Neural progenitor cell (in vitro differentiated cells): Measurements from ENCODE around the gene PLEKHG7. TPM values are rescaled to one million over a fixed set of nuclear protein-coding genes. Genes with fewer than 3 reads are reported as not detected.
A peak's percentile ranks its signal among the peaks of the same experiment; 100 is the strongest.

ENCODE experiments used
- DNase-seq: peaks from one replicate; pipeline ENCODE4 v3.0.0-alpha.2; 2016; ENCODE audit warnings: low spot score
- H2AFZ ChIP-seq: fragments of 200-600 bp; sonication (generic); replicated peaks from 2 replicates; pipeline ENCODE4 v1.6.1; 2016; ENCODE audit warnings: antibody characterized with exemption
- H3F3A ChIP-seq: fragments of 200-600 bp; sonication (generic); 2 replicates; pipeline ENCODE4 v1.6.1; 2016; ENCODE audit warnings: antibody characterized with exemption, low read depth
- H3K27ac ChIP-seq: fragments of 200-600 bp; sonication (generic); 2 replicates; pipeline ENCODE4 v1.5.1; 2016; ENCODE audit warnings: mild to moderate bottlenecking
- H3K27me3 ChIP-seq: fragments of 200-600 bp; sonication (generic); 2 replicates; pipeline ENCODE4 v1.6.1; 2016; ENCODE audit warnings: mild to moderate bottlenecking, moderate library complexity
- H3K36me3 ChIP-seq: fragments of 200-600 bp; sonication (generic); 2 replicates; pipeline ENCODE4 v1.5.1; 2016
- H3K4me1 ChIP-seq: fragments of 200-600 bp; sonication (generic); 2 replicates; pipeline ENCODE4 v1.6.1; 2016; ENCODE audit warnings: mixed run types
- H3K4me2 ChIP-seq: fragments of 200-600 bp; sonication (generic); 2 replicates; pipeline ENCODE4 v1.6.1; 2016
- H3K4me3 ChIP-seq: fragments of 200-600 bp; sonication (generic); 2 replicates; pipeline ENCODE4 v1.5.1; 2016
- H3K79me2 ChIP-seq: fragments of 200-600 bp; sonication (generic); 2 replicates; pipeline ENCODE4 v1.6.1; 2016; ENCODE audit warnings: low read depth
- H3K9ac ChIP-seq: fragments of 200-600 bp; sonication (generic); 2 replicates; pipeline ENCODE4 v1.6.1; 2016
- H3K9me3 ChIP-seq: fragments of 200-600 bp; sonication (generic); 2 replicates; pipeline ENCODE4 v1.5.1; 2016; ENCODE audit warnings: low read depth
- H4K20me1 ChIP-seq: fragments of 200-600 bp; sonication (generic); 2 replicates; pipeline ENCODE4 v1.6.1; 2016; ENCODE audit warnings: low read depth
- H3K27ac Mint-ChIP-seq: 3 replicates; pipeline ENCODE4 v1.8.0; 2021; ENCODE audit warnings: mixed read lengths
- H3K27me3 Mint-ChIP-seq: 2 replicates; pipeline ENCODE4 v1.8.0; 2022; ENCODE audit warnings: low read depth, mild to moderate bottlenecking, inconsistent platforms, moderate library complexity, mixed read lengths; ENCODE audit not compliant: insufficient read depth
- H3K36me3 Mint-ChIP-seq: 3 replicates; pipeline ENCODE4 v1.8.0; 2021; ENCODE audit warnings: mixed read lengths
- H3K4me1 Mint-ChIP-seq: 3 replicates; pipeline ENCODE4 v1.8.0; 2021; ENCODE audit warnings: mixed read lengths
- H3K4me3 Mint-ChIP-seq: 3 replicates; pipeline ENCODE4 v1.8.0; 2021; ENCODE audit warnings: mild to moderate bottlenecking, moderate library complexity, mixed read lengths
- H3K9me3 Mint-ChIP-seq: 3 replicates; pipeline ENCODE4 v1.8.0; 2020; ENCODE audit warnings: mixed read lengths
- EZH2 ChIP-seq: fragments of 200-600 bp; sonication (generic); IDR thresholded peaks from 2 replicates; pipeline ENCODE4 v1.6.1; 2017; ENCODE audit warnings: antibody characterized with exemption, mild to moderate bottlenecking, moderate library complexity
- EZH2phosphoT487 ChIP-seq: fragments of 200-600 bp; sonication (generic); IDR thresholded peaks from 2 replicates; pipeline ENCODE4 v1.6.1; 2017; ENCODE audit warnings: antibody characterized with exemption
- total RNA-seq: library from RNA; depleted of rRNA; stranded (reverse); fragments of >200 nt; gene quantifications from 2 replicates; pipeline ENCODE4 v1.2.3, GENCODE V29; 2015; ENCODE audit warnings: low replicate concordance
- TF ChIP-seq, protein P1 (sequence below): fragments of 200-600 bp; sonication (generic); IDR thresholded peaks from 2 replicates; pipeline ENCODE4 v1.5.1; 2017; ENCODE audit warnings: antibody characterized with exemption, mild to moderate bottlenecking

The PLEKHG7 gene
- total RNA-seq, 1 donor from 2014 or later = not detected

GRCh38 chr12:92715625-92716024 lies 12.8 kb downstream of the PLEKHG7 start:
- Histone ChIP-seq H3K27ac (no peak overlapping the region), H4K20me1 (no peaks in the 10 kb centered on the region), H3K27me3 (no peaks in the 10 kb centered on the region), H3K4me3 (no peak overlapping the region), H3K36me3 (no peaks in the 10 kb centered on the region), H3K79me2 (no peaks in the 10 kb centered on the region), H3K4me1 (peaks cover 8% of the 10 kb centered on the region), H2AFZ (no peak overlapping the region), H3F3A (no peaks in the 10 kb centered on the region), H3K9me3 (no peaks in the 10 kb centered on the region), H3K9ac (no peak overlapping the region), H3K4me2 (no peak overlapping the region)
- Mint-ChIP-seq H3K27me3 (no peaks in the 10 kb centered on the region), H3K4me3 (no peak overlapping the region), H3K4me1 (peaks cover 8% of the 10 kb centered on the region), H3K9me3 (peaks cover 8% of the 10 kb centered on the region), H3K36me3 (no peaks in the 10 kb centered on the region), H3K27ac (no peak overlapping the region)
- no peak for DNase-seq
- TF ChIP-seq, protein P1, sequence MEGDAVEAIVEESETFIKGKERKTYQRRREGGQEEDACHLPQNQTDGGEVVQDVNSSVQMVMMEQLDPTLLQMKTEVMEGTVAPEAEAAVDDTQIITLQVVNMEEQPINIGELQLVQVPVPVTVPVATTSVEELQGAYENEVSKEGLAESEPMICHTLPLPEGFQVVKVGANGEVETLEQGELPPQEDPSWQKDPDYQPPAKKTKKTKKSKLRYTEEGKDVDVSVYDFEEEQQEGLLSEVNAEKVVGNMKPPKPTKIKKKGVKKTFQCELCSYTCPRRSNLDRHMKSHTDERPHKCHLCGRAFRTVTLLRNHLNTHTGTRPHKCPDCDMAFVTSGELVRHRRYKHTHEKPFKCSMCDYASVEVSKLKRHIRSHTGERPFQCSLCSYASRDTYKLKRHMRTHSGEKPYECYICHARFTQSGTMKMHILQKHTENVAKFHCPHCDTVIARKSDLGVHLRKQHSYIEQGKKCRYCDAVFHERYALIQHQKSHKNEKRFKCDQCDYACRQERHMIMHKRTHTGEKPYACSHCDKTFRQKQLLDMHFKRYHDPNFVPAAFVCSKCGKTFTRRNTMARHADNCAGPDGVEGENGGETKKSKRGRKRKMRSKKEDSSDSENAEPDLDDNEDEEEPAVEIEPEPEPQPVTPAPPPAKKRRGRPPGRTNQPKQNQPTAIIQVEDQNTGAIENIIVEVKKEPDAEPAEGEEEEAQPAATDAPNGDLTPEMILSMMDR = no peak
- TF ChIP-seq EZH2phosphoT487 = no peak
- TF ChIP-seq EZH2 = no peak

DNA sequence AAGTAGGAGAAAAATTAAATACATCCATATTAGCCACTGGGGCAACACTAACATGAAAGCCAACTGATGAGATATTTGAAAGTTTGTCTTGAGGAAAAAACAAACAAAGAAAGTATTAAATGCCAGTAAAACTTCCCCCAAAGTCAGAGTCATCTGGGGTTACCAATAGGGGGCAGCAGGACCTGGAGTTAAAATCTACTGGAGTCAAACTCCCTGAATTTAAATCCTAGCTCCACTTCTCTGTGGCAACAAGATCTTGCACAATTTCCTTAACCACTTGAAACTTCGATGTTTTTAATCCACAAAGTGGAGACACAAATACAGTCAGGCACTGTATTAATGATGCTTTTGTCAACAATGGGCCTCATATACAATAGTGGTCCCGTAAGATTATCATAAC lies 14.4 kb downstream of the PLEKHG7 start:
- Mint-ChIP-seq H3K4me1 (peaks cover 8% of the 10 kb centered on the region), H3K4me3 (no peak overlapping the region), H3K27ac (no peak overlapping the region), H3K27me3 (no peaks in the 10 kb centered on the region), H3K9me3 (peaks cover 8% of the 10 kb centered on the region), H3K36me3 (no peaks in the 10 kb centered on the region)
- Histone ChIP-seq H3K36me3 (no peaks in the 10 kb centered on the region), H3K4me1 (peaks cover 8% of the 10 kb centered on the region), H3K9ac (no peak overlapping the region), H3F3A (no peaks in the 10 kb centered on the region), H3K9me3 (no peaks in the 10 kb centered on the region), H2AFZ (peak overlapping the region; percentile 73), H3K27ac (no peak overlapping the region), H3K4me3 (no peak overlapping the region), H4K20me1 (no peaks in the 10 kb centered on the region), H3K79me2 (no peaks in the 10 kb centered on the region), H3K27me3 (no peaks in the 10 kb centered on the region), H3K4me2 (peak overlapping the region; percentile 17)
- DNase-seq = peak; percentile 23
- TF ChIP-seq, protein P1 = peak; percentile 62
- TF ChIP-seq EZH2 = no peak

DNA sequence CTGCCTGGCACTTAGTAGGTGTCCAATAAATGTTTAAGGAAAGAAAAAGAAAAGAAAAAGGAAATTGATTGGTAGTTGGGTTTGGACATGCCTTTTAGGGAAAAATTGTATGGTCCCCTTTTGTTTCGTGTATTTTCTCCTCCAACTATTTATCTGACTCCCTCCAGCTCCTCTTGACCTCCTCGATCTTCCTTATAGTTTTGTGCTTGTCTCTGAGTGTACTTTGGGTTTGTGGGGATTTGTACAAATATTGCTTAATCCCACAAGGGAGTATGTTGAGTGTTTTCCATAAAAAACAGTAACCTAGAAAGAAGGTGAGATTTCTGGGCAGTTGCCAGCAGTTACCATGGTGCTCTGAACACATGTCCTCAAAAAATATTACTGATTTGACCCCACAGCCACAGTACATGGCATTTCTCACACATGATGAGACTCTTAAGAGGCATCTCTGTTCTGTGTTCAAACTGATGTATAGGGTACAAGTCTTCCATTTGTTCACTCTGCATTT lies 15.7 kb downstream of the PLEKHG7 start:
- H3K4me3 Mint-ChIP-seq = no peak overlapping the region
- no peak overlapping the region for H3K27ac Mint-ChIP-seq
- Histone ChIP-seq H4K20me1 (no peaks in the 10 kb centered on the region), H3K4me1 (peaks cover 8% of the 10 kb centered on the region), H2AFZ (no peak overlapping the region), H3K36me3 (no peaks in the 10 kb centered on the region), H3K4me2 (no peak overlapping the region), H3K9ac (no peak overlapping the region), H3K4me3 (no peak overlapping the region), H3K27me3 (no peaks in the 10 kb centered on the region), H3K79me2 (no peaks in the 10 kb centered on the region), H3K9me3 (no peaks in the 10 kb centered on the region), H3F3A (no peaks in the 10 kb centered on the region), H3K27ac (no peak overlapping the region)
- TF ChIP-seq EZH2 = no peak
- TF ChIP-seq, protein P1 = no peak
- no peak for DNase-seq
- no peaks in the 10 kb centered on the region for H3K36me3 Mint-ChIP-seq
- H3K9me3 Mint-ChIP-seq = peaks cover 5% of the 10 kb centered on the region
- H3K4me1 Mint-ChIP-seq = peaks cover 8% of the 10 kb centered on the region
- H3K27me3 Mint-ChIP-seq = no peaks in the 10 kb centered on the region
